GM06990 (cell line): ENCODE data around the gene MYB.
"Not testable (repeated sequence)": the region's sequence is repeated elsewhere in the genome, so short reads cannot be mapped to it uniquely, and the experiment has no call there.

ENCODE experiments used
- DNase-seq: peaks from one replicate; pipeline ENCODE4 v3.0.0-alpha.2; 2011; ENCODE audit not compliant: insufficient read length; ENCODE audit errors: extremely low read depth
- H3K27me3 ChIP-seq: replicated peaks from 2 replicates; pipeline ENCODE4 v1.6.0; 2011; ENCODE audit warnings: low read length; ENCODE audit not compliant: control insufficient read depth, insufficient read depth
- H3K36me3 ChIP-seq: 2 replicates; pipeline ENCODE4 v1.5.1; 2011; ENCODE audit warnings: low read length; ENCODE audit not compliant: control insufficient read depth, insufficient read depth
- H3K4me3 ChIP-seq: replicated peaks from 2 replicates; pipeline ENCODE4 v1.5.1; 2011; ENCODE audit warnings: low read depth, mild to moderate bottlenecking, control low read depth, low read length
- TF ChIP-seq, protein P1 (sequence below): IDR thresholded peaks from 2 replicates; pipeline ENCODE4 v1.5.1; 2011; ENCODE audit warnings: low read length, control low read depth, mild to moderate bottlenecking, inconsistent platforms; ENCODE audit not compliant: insufficient read depth, poor library complexity, severe bottlenecking

Gene MYB

DNA sequence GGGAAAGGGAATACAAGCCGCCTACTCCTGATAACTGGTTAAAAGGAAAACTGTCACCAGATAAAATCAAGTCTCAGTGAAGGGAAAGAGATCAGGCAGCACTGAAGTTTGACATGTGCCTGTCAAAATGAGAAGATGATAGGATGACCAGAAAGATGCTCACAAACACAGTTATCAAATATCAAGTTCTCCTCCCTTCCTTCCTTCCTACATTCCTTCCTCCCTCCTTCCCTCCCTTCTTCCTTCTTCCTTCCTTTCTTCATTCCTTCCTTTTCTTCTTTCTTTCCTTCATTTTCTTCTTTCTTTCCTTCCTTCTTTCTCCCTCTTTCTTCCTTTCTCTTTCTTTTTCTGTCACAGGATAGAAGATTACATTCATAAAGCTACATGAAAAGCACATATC lies 55.2 kb downstream of the MYB start:
- Histone ChIP-seq H3K27me3 (no peaks in the 10 kb centered on the region), H3K36me3 (no peaks in the 10 kb centered on the region), H3K4me3 (no peak overlapping the region)
- no peak for DNase-seq
- TF ChIP-seq, protein P1, sequence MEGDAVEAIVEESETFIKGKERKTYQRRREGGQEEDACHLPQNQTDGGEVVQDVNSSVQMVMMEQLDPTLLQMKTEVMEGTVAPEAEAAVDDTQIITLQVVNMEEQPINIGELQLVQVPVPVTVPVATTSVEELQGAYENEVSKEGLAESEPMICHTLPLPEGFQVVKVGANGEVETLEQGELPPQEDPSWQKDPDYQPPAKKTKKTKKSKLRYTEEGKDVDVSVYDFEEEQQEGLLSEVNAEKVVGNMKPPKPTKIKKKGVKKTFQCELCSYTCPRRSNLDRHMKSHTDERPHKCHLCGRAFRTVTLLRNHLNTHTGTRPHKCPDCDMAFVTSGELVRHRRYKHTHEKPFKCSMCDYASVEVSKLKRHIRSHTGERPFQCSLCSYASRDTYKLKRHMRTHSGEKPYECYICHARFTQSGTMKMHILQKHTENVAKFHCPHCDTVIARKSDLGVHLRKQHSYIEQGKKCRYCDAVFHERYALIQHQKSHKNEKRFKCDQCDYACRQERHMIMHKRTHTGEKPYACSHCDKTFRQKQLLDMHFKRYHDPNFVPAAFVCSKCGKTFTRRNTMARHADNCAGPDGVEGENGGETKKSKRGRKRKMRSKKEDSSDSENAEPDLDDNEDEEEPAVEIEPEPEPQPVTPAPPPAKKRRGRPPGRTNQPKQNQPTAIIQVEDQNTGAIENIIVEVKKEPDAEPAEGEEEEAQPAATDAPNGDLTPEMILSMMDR, result no peak

DNA sequence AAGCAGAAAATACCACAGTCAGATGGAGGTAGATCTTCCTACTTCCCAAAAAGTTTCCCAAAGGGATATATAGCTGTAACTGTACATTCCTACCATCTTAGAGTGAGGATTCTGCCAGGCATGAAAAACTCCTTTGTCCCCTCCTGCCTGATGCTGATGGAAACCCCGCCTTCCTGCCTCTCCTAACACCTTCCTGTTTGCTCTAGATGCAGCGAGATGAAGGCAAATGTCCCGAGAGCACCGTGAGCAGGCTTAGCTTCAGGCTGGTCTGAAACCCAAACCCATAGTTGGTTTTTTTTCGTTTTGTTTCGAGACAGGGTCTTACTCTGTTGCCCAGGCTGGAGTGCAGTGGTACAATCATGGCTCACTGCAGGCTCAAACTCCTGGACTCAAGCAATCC lies 55.6 kb downstream of the MYB start:
- no peaks in the 10 kb centered on the region for H3K27me3 ChIP-seq
- H3K4me3 ChIP-seq, result no peak overlapping the region
- DNase-seq, result no peak
- H3K36me3 ChIP-seq, result no peaks in the 10 kb centered on the region
- TF ChIP-seq, protein P1, result no peak

- H3K4me3 ChIP-seq, result no peak overlapping the region
- no peak for DNase-seq
- no peaks in the 10 kb centered on the region for H3K27me3 ChIP-seq
- TF ChIP-seq, protein P1, result no peak
- H3K36me3 ChIP-seq, result no peaks in the 10 kb centered on the region
These were observed 59.6 kb downstream of the MYB start for GRCh38 chr6:135240711-135241110.

DNA sequence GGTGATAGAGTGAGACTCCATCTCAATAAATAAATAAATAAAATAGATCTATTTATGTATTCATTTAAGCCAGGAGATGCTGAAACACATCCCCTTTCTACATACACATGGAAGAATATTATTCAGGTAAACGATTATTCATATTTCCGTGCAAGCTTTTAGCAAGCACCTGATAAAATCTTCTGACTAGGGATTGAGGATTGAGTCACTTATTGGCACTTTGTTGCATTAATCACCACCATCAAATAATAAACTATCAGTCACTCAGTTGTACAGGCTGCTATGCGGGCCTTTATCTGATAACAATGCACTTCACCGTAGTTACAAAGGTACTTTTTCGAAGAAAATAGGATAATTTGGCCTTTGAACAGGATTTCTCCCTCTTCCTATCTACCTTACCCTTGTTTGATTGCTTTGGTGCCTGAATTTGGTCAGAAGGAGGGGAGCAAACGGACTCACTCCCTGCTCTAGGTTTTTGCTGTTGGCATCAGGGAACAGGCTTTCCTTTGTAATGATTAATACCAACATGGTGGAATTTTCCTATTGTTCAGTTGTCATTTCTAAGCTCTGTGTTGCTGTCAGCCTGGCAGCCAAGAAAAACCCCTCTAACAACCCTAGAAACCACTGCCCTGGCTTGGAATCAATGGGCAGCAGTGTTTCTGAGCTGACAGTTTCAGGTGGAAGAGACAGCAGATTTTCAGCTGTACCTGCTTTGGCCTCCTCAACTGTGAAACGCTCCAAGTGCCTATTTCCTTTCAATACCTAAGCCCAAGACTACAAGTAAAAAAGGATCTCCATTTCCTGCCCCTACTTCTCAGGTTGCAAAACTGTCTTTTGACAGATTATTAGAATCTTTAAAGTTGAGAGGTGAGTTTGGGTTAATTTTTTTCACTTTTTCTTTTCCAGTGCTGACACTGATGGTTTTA lies 63.0 kb downstream of the MYB start:
- DNase-seq, result no peak
- Histone ChIP-seq H3K4me3 (no peak overlapping the region), H3K36me3 (no peaks in the 10 kb centered on the region), H3K27me3 (no peaks in the 10 kb centered on the region)
- TF ChIP-seq, protein P1, result no peak

DNA sequence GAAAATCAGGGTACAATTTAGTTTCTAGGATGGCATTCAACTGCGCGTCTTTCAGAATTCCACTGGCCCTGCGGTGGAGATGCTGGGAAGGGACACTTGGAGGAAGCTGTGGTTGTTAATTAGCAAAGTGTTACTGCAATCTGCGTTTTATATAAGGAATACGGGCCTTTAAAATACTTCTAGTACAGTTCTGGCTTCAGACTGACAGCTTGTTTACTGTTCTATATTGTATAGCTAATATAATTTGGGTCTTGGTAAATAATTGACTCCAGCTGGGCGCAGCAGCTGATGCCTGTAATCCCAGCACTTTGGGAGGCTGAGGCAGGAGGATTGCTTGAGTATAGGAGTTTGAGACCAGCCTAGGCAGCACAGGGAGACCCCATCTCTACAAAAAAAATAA lies 63.7 kb downstream of the MYB start:
- Histone ChIP-seq H3K36me3 (no peaks in the 10 kb centered on the region), H3K4me3 (no peak overlapping the region), H3K27me3 (no peaks in the 10 kb centered on the region)
- TF ChIP-seq, protein P1, result no peak
- no peak for DNase-seq

GRCh38 chr6:135246412-135247012 lies 65.4 kb downstream of the MYB start:
- not testable (repeated sequence) for H3K27me3 ChIP-seq, DNase-seq, H3K36me3 ChIP-seq, H3K4me3 ChIP-seq
